ENCODE measurements around the gene CATSPER3. TPM values are rescaled to one million over a fixed set of nuclear protein-coding genes. Genes with fewer than 3 reads are reported as not detected.

The CATSPER3 gene
- total RNA-seq, 1 experiment from 2014 or later = 0.57 TPM

DNA sequence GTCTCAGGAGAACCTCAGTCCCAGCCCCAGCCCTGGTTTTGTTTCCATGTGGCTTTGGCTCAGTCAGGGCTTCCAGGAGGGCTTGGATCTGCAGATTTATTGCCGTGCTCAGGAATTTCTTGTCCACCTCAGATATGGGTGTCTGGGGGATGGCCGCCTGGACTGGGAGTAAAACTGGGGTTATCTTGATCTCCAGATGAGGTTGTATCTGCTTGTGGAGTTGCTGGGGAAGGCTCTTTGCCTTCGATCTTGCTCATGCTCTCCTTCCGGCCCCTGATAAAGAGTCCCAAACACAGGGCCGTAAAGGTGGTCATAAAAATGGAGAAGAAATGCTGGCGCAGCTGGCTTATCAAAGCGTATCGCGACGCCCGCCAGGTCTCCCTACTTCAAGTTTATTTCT lies 84.2 kb downstream of the CATSPER3 start:
- ChIA-PET POLR2A (ENCODE audit: unreplicated experiment) (no interaction called here), CTCF (no interaction called here)
- H2AFZ ChIP-seq = no peak overlapping the region
- no peak overlapping the region for H3K4me3 ChIP-seq
- no peaks in the 10 kb centered on the region for H3K9me3 ChIP-seq (ENCODE audit: insufficient read depth, low read depth)
- H4K20me1 ChIP-seq (ENCODE audit: insufficient read depth) = no peaks in the 10 kb centered on the region
- H3K4me1 ChIP-seq (replicated peaks; ENCODE audit: insufficient read depth) = peaks cover 27% of the 10 kb centered on the region
- no peaks in the 10 kb centered on the region for H3K9me2 ChIP-seq (ENCODE audit: insufficient read depth)
- H3K4me2 ChIP-seq = no peak overlapping the region
- peaks cover 11% of the 10 kb centered on the region for H3F3A ChIP-seq (ENCODE audit: insufficient read depth, low read depth)
- no peaks in the 10 kb centered on the region for H3K79me2 ChIP-seq (ENCODE audit: low read depth)
- no peaks in the 10 kb centered on the region for H3K27me3 ChIP-seq (ENCODE audit: insufficient read depth, low read depth)
- no TSS peak for BruUV-seq (replicated peaks)
- no peak overlapping the region for H3K27ac ChIP-seq
- TF ChIP-seq EZH2 (IDR thresholded peaks at IDR 0.05; ENCODE audit: low read depth) = no peak
- TF ChIP-seq, protein P1, sequence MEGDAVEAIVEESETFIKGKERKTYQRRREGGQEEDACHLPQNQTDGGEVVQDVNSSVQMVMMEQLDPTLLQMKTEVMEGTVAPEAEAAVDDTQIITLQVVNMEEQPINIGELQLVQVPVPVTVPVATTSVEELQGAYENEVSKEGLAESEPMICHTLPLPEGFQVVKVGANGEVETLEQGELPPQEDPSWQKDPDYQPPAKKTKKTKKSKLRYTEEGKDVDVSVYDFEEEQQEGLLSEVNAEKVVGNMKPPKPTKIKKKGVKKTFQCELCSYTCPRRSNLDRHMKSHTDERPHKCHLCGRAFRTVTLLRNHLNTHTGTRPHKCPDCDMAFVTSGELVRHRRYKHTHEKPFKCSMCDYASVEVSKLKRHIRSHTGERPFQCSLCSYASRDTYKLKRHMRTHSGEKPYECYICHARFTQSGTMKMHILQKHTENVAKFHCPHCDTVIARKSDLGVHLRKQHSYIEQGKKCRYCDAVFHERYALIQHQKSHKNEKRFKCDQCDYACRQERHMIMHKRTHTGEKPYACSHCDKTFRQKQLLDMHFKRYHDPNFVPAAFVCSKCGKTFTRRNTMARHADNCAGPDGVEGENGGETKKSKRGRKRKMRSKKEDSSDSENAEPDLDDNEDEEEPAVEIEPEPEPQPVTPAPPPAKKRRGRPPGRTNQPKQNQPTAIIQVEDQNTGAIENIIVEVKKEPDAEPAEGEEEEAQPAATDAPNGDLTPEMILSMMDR (conservative IDR thresholded peaks at IDR 0.05) = no peak
- H3K36me3 ChIP-seq (ENCODE audit: low read depth) = no peaks in the 10 kb centered on the region
- DNase-seq = no peak
- intact Hi-C loops (cut with micrococcal nuclease; ENCODE audit: unreplicated experiment) = no loop called here

- POLR2A ChIA-PET (ENCODE audit: unreplicated experiment) = no interaction called here
- H4K20me1 ChIP-seq (ENCODE audit: insufficient read depth) = no peaks in the 10 kb centered on the region
- no peaks in the 10 kb centered on the region for H3K9me2 ChIP-seq (ENCODE audit: insufficient read depth)
- no peaks in the 10 kb centered on the region for H3K79me2 ChIP-seq (ENCODE audit: low read depth)
- intact Hi-C loops (cut with micrococcal nuclease; ENCODE audit: unreplicated experiment) = no loop called here
- no peak overlapping the region for H2AFZ ChIP-seq
- TF ChIP-seq, protein P1 (conservative IDR thresholded peaks at IDR 0.05) = no peak
- no peak for TF ChIP-seq EZH2 (IDR thresholded peaks at IDR 0.05; ENCODE audit: low read depth)
- H3K4me1 ChIP-seq (replicated peaks; ENCODE audit: insufficient read depth) = peaks cover 20% of the 10 kb centered on the region
- H3K4me3 ChIP-seq = no peak overlapping the region
- CTCF ChIA-PET = no interaction called here
- no peak overlapping the region for H3K4me2 ChIP-seq
- H3F3A ChIP-seq (ENCODE audit: insufficient read depth, low read depth) = peaks cover 5% of the 10 kb centered on the region
- DNase-seq = no peak
- H3K27me3 ChIP-seq (ENCODE audit: insufficient read depth, low read depth) = no peaks in the 10 kb centered on the region
- no peak overlapping the region for H3K27ac ChIP-seq
- no peaks in the 10 kb centered on the region for H3K36me3 ChIP-seq (ENCODE audit: low read depth)
- H3K9me3 ChIP-seq (ENCODE audit: insufficient read depth, low read depth) = no peaks in the 10 kb centered on the region
- no TSS peak for BruUV-seq (replicated peaks)
Measured at GRCh38 chr5:135052511-135053145, 84.9 kb downstream of the CATSPER3 start.

- Histone ChIP-seq H3K27ac (no peak overlapping the region), H3K9me2 (ENCODE audit: insufficient read depth) (no peaks in the 10 kb centered on the region), H3K4me1 (replicated peaks; ENCODE audit: insufficient read depth) (peaks cover 13% of the 10 kb centered on the region), H4K20me1 (ENCODE audit: insufficient read depth) (no peaks in the 10 kb centered on the region), H2AFZ (no peak overlapping the region), H3K4me3 (no peak overlapping the region), H3K9me3 (ENCODE audit: insufficient read depth, low read depth) (no peaks in the 10 kb centered on the region), H3K79me2 (ENCODE audit: low read depth) (no peaks in the 10 kb centered on the region), H3K36me3 (ENCODE audit: low read depth) (no peaks in the 10 kb centered on the region), H3K4me2 (no peak overlapping the region), H3K27me3 (ENCODE audit: insufficient read depth, low read depth) (no peaks in the 10 kb centered on the region), H3F3A (ENCODE audit: insufficient read depth, low read depth) (no peaks in the 10 kb centered on the region)
- intact Hi-C loops (cut with micrococcal nuclease; ENCODE audit: unreplicated experiment) = no loop called here
- no TSS peak for BruUV-seq (replicated peaks)
- TF ChIP-seq, protein P1 (conservative IDR thresholded peaks at IDR 0.05) = no peak
- no peak for TF ChIP-seq EZH2 (IDR thresholded peaks at IDR 0.05; ENCODE audit: low read depth)
- DNase-seq = no peak
- ChIA-PET POLR2A (ENCODE audit: unreplicated experiment) (no interaction called here), CTCF (no interaction called here)
Measured at GRCh38 chr5:135053278-135053677, 85.6 kb downstream of the CATSPER3 start.

Measured in PC-9 (cell line).